Activated gamma-delta T cell treated with anti-CD3 and anti-CD28 coated beads, Interleukin-2, amount 50 U/mL, for 16 hours (primary cell): ENCODE measurements around the gene CPN2.

ENCODE experiments used
- DNase-seq: peaks from one replicate; pipeline ENCODE4 v3.0.0-alpha.2; 2020; ENCODE audit warnings: low read depth

CPN2 gene

DNA sequence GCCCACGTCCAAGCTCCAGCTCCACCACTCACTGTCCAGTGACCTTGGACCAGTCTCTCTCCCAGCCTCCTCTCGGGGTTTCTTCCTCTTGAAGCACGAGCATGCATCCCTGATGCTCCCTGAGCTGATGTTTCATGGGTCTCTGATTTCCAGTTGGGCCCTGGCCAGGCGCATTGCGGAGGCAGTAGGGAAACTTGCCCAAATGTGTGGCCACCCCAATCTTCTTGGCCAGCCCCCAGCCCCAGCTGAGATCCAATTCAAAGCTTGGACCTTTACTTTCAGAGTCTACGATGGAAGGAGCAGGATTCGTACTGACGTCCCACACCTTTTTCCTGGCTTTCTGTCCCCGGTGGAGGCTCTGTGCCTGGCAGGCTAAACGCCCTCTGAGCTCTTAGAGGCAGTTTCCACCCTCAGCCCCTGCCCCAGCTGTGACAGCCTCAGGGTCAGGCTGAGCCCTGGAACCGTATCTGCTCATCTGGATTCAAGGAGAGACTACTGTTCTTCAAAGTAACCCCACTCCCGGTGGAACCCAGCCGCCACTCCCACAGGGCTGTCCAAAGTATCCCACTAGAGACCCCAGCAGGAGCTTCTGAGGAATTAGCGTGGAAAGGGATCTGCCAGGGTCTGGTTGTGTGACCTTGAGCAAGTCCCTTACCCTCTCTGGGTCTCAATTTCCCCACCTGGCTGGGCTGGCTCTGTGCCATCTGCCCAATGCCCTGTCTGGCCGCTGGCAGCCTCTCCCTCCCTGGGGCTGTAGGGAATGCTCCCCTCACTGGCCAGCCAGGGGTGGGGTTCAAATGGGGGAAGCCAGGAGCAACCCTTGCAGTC lies 37.4 kb downstream of the CPN2 start:
- DNase-seq = no peak

DNA sequence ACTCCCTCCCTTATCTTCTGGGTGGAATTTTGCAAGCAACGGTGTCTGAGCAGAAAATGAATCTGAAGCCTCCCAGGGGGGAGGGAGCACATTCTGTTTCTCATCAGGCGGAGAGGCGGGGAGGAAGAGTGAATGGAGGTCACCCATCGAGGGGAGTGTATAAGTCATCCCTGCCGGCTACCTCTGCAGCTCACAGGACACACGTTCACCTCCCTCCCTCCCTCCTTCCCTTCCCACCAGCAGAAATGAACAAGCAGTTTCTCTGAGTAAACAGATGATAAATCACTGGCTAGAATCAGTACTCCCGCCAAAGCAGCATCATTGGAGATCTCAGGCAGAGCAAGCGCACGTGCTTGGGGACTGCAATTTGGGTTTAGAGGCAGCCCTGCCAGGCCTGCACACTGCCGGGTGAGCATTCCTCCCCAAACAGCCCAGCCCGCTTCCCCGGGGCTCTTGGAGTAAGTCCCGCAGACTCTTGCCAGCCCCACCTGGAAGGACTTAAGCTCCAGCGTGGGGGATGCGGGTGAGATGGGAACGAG lies 38.3 kb downstream of the CPN2 start:
- DNase-seq = no peak

DNA sequence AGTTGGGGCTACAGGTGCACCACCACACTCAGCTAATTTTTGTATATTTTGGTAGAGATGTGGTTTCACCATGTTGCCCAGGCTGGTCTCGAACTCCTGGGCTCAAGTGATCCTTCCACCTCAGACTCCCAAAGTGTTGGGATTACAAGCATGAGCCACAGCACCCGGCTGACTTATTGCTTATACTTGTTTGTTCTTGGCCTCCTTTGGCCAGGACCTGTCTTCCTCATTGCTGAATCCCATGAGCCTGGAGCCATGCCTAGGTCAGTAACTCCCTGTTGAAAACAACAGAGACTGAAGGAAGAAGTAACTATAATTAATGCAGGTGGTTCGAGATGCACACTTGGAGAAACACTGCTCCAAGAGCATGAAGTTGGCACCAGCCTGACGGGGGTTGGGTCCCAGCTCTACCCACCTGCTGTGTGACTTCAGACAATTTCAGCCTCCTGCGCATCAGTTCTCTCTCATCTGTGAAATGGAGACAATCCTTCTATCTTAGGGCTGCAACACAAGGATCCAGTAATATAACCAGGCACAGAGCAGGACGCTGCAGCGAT lies 38.9 kb downstream of the CPN2 start:
- DNase-seq = no peak

DNA sequence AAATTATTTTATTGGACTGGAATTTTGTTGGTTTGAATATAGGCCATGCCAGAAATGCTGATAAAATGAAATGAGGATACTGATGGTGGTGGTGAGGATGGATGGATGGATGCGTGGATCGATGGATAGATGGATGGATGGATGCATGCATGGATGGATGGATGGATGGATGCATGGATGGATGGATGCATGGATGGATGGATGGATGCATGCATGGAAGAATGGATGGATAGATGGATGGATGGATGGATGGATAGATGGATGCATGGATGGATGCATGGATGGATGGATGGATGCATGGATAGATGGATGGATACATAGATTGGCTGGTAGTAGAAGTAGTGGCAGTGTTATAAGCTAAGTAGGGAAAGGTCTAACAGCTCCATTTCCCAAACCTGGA lies 40.1 kb downstream of the CPN2 start:
- DNase-seq = no peak

DNA sequence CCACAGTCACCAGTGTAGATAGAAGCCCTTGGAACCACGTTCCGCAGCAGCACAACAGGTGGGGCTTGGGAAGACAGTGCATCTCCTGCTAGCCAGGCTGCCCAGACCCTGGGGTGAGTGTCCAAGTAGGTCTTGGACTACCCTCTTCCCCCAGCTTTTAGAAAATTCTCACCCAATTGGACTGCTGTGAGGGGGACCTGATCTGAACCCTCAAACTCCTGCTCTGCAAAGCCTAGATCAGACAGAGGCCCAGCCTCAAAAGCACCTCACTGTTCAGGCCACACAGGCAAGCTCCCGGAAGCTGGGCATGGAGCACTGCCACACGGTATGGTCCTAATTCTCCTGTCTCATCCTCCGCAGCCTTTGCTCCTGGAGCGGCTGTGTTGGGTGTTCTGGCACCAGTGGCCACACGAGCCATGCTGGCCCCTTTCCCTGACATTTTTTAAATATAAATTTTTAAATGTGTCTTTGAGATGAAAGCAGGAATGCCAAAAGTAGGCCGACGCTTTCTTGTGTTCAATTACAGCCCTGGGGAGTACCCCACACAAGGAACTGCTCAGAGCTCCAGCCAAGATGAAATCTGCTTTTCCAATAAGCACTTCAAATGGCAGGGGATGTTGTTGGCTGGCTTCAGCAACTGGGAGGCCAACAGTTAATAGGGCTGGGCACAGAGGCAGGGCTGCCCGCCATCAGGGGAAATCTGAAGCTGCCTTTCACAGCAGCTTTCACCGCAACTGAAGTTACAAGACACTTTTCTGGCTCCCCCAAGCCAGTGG lies 40.9 kb downstream of the CPN2 start:
- no peak for DNase-seq

DNA sequence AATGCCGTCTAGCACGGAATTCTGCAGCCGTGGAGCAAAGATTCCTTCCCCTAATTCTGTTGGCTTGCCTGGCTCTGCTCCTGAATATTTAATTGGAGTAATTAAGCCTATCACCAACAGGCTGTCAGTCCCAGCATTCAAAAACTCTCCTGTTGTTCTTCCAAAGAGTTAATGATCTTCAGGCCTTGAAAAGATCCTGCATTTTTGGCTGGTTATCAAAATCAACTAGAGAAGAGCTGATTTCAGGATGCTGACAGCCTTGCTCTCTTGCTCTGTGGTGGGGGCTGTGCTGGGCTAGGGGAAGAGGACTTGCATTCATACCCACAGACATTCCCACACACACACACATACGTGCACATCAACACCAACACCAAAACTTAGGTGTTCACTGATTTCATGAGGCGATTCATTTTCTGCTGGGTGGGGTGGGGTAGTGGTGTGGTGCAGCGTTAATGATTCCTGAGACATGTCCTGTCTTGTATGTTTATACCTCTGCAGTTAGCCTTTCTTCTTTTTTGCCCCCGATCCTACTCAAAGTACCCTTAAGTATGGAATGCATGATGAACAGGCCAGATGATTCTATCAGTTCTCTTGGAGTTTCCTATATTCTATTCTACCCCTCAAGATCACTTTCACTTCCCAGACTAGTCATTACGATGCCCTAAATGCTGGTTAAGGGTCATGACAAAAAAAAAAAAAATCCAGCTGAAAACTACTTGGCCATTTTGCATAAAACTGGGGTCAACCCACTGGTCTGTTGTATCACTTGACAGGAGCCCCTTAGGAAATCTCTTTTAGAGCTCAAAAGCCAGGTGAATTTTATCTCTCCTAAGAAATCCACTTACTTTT lies 42.3 kb downstream of the CPN2 start:
- no peak for DNase-seq

DNA sequence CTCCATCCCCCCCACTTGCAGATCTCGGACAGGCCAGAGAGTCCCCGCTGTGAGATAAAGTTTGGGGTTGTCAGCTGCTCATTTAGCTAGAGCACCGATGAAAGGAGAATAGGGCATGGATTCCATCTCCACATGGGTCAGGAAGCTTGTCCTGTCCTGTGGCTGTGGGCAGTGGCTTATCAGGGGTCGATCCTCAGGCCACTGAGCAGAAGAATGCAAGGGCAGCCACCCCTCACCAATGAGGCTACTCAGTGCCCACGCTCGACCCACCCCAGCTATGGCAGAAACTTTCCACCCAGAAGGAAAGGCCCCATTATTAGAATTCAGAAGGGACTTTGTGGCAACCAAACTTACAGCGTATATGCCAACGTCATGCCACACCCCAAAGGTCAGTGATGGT lies 43.3 kb downstream of the CPN2 start:
- DNase-seq = no peak

DNA sequence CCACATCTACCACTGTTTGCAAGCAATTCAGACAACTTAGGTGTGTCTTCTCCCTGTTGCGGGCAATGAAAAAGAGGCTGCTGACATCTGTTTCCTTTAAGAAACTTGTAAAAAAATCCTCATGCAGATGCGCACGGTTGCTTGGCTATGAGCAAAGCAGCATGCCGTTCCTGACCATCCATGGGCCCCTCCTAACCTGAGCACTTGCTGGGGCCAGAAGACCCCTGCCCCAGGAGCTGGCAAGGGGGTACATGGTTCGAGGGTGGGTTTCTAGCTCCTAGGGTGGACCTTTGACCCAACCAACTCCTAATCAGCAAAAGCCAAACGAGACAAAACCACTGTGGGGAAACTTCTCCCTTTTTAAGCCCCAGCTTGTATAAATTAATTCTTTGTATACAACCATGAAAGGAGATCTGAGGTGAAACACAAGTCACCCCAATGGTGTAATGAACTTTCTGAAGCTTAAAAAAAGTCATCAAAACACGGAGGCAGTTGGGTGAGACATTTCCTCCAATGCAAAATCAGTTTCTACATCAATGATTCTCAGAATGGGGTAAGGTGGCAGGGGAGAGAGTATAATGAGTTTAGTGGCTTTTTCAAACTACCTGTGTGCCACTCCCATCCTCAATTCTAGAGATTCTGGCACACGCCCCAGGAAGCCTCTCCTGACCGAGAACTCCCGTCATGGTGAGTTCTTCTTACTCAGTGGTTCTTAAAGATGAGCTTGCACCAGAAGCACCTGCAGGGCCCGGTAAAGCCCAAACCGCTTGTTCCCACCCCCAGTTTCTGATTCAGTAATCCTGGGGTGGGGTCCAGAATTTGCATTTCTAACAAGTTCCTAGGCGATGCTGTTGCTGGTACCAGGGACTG lies 44.1 kb downstream of the CPN2 start:
- no peak for DNase-seq

DNA sequence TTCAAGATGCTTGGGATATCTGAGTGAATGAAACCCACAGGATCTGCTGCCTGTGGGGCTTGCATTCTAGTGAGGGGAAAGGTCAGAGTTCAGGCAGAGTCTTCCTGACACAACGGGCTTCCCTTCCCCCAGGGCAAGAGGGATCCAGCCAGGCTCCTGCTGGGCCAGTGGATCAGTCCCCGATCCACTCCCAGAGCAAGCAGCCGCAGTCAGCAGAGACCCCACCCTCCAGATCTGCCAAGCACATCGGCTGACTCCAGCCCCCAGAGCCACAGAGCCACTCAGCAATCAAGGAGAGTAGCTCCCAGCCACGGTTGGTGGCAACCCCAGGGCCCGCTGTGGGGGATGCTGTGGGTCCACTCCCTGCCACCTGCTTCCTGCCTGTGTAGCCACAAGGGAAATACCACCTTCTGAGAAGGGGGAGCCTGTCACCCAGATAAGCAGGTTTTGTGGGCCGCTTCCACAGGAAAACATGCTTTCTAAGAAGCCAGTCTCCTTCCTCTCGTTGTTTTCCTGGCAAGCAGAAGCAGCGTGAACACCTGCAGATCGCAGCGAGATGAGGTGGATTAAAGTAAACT lies 44.9 kb downstream of the CPN2 start:
- no peak for DNase-seq

DNA sequence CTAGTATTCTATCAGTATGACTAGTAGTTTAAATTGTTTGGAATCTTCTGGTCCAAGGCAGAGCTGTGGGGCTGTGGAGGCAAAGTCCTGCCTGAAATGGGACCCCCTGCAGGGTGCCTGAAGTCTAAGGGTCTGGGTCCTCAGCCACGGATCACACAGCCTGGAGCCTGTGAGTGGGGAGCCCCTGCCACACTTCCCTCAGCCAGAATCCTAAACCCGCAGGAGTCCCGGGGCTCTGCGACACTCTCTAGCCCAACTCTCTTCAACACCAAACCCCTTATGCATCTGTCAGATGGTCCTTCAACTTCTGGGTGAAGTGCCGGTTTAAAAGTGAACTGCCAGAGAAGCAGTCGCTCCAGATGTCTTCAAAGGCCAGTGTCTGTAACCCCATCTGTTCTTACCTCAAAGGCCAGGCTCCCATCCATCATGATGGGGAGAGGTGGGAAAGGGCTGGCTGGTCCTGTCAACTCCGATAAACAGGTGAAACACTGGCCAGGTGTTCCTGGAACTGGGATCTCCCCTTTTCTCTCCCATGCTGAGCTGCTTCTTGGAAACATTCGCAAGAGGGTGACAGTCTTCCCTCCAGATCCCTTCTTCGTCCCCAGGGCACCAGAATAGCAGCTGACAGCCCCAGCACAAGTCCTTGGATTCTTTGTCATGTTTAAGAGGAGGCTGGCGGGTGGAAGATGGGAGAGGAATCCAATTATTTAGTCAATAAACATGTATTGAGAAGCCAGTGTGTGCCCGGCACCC lies 45.6 kb downstream of the CPN2 start:
- DNase-seq = no peak

DNA sequence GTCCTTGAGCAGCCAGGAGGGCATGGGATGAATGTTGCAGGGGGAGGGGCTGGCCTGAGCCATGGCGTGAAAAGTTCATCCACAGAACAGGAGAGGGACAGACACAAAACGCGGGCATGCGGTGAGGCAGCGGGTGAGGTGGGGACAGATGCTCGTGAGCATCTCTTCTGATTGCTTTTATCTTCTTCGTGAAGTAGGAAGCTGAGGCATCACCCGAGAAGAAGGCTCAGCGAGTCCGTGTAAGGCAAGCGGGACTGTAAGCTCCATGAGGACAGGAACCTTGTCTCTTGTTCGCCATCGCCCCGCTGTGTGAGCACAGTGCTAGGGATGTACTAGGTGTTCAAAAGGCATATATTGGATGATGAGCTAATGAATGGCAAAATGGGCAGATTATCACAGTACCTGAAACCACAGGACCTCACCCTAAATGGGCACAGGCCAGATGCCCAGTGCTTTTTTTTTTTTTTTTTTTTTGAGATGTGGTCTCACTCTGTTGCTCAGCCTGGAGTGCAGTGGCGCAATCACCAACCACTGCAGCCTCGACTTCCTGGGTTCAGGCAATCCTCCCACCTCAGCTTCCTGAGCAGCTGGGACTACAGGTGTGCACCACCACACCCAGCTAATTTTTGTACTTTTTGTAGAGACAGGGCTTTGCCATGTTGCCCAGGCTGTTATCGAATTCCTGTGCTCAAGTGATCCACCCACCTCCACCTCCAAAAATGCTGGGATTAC lies 46.8 kb downstream of the CPN2 start:
- DNase-seq = no peak

DNA sequence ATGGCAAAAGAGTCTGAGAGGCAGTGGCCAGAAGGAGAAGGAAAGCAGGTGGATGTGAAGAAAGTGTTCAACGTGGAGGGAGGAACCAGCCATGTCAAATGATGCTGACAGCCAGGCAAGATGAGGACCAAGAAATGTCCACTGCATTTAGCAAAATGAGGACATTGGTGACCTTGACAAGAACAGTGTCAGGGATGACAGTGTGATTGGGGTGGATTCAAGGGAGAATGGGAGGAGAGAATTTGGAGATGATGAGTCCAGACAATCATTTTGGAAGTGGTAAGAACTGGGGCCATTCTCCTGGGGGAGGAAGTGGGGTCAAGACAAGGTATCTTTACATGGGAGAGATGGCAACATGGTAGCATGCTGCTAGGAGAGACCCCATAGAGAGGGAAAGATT lies 47.4 kb downstream of the CPN2 start:
- no peak for DNase-seq

DNA sequence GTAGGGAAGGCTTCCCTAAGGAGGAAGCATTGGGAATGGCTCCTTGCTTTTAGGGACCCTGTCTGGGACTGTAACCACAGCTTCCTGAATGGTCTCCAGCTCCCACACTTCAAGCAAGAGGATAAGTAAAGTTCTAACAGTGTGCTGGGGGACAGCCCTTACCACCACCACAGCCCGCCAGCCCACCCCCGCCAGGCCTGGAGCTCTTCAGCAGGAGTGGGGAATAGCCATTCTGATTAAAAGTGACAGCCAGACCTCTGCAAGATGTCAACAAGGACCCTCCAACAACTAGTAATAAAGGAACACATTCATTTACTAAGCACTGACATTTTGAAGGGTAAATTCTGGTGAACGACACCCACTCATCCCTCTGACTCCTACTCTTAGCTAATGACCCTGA lies 49.4 kb downstream of the CPN2 start:
- no peak for DNase-seq

DNA sequence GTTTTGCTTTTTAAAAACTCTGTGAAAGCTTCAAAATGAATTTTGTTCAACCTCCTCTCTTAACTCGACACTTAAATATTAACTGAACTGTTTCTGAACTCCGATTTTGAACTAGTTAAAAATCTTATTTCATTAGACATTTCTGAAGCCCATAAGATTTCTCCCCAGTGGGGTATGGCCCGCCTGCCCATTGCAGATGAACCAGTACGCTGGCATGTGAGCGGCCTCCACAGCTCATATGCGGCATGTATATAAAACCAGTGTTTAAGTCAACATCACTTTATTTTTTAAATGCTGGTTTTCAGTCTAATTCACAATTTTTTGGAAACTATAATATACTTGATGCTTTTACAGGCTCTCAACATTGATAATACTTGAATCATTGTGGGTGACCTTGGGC lies 50.2 kb downstream of the CPN2 start:
- DNase-seq = no peak

DNA sequence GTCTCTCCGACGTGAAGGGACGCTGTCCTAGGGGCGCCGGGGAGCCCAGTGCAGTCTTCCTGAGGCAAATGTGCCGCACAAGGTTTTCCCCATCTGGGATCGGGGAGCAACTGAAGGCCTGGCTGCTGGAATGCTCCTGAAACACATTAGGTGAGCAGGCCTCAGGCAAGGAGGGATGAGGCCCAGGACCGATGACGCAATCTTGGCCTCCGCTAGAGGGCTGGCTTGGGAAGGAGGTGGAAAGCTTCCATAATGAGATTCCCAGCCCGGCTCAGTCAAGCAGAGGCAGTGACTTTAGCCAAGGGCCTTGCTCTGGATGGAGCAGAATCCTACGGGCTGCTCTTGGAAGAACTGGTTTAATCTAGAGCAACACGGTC lies 50.8 kb downstream of the CPN2 start:
- DNase-seq = no peak

DNA sequence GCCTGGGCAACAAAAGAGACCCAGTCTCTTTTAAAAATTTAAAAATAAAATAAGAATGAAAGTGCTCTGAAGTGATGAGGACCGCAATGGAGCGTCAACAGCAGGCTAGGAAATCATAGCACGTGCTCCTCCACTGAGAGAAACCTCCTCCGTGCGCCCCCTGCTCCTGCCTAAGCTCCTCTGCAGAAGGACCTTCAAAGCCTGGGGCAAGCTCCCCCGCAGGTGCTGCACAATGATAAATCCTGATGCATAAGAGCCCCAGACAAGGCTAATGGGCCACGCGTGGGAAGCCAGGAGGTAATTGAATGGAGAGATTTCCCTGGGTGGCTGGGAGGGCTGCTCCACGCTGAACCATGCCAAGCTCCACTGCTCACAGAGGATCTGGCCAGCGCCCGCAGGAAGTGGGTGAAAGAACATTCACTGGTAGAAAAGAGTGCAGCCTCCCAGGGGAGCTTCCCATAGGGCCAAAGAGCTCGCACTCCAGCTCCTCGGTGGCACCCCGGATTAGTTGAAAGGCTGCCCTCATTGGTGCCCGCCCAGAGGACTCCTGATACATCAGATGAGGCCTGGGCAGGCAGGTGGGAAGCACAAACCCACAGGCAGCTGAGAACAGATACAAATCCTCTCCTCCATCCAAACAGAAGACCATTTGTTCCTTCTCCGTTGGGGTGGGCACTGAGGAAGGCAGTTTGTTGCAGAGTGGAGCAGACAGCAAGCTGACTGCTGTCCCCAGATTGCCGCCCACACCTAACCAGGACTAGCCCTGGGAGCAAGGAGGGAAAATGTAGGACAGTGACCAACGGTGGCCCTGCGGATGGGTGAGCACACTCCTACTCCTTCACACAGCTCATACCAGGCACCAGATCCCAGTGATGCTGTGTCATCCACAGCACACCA lies 52.5 kb downstream of the CPN2 start:
- DNase-seq = no peak

DNA sequence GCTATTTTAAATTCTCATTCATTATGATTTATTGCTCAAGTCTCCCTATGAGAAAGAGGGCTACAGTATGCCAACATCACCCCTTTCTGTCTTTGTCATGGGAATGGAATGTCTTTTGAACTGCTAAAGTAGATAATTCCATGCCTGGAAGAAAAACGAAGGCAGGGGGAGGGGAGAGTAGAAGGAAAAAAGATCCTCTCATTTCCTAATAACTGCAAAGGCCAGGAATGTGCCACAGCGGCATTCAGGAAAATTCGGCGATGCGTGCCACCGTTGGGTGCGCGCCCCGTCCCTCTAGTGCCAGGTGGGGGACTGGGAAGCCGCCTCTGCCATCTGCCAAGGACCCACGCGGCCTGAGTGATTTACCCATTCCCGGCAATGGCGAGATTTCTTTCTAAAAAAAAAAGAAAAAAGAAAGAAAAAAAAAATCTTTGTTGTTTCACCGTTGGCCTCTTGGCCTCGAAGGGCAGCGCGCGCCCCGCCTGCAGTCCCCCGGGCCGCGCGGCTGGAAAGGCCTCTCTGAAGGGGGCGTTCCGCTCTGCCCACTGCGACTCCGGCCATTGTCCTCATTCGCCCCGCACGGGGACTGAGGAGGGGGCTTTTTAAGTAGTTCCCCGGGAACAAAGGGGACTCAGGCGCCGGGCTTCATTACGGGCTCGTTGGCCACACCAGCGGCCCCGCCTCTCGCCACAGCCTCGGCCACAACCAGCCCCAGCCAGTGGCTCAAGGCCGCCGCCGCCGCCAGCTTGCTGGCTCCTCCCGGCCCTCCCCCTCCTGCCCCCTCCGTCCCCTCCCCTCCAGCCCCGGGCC lies 54.5 kb downstream of the CPN2 start:
- no peak for DNase-seq

DNA sequence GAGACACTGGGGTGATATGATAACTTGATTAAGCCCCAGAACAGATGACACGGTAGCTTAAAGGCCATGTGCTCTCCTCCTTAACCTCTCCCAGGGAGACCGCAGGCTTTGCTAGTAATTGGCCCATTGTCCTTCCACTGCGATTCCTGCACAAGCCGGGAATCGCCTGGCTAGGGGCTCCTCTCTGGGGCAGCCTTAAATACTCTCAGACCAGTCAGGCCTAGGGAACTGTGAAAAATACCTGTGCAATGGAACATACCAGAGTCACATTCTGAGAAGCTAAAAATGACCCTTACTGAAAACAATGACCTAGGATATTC lies 56.3 kb downstream of the CPN2 start:
- no peak for DNase-seq
